Measurements from ENCODE around the gene PTPRT. TPM values are rescaled to one million over a fixed set of nuclear protein-coding genes. Genes with fewer than 3 reads are reported as not detected.

Gene PTPRT
- total and polyA plus RNA-seq, 2 experiments from 2014 or later = not detected

GRCh38 chr20:42721923-42722322, 467.8 kb downstream of the PTPRT start:
- H3K27ac Mint-ChIP-seq = no peak overlapping the region
- ATAC-seq = no peak
- H3F3A ChIP-seq (replicated peaks; ENCODE audit: low read depth) = no peaks in the 10 kb centered on the region
- H3K9me2 ChIP-seq (ENCODE audit: insufficient read depth) = no peaks in the 10 kb centered on the region
- H3K4me2 ChIP-seq = no peak overlapping the region
- H2AFZ ChIP-seq = no peak overlapping the region
- H3K27ac ChIP-seq (ENCODE audit: low read depth) = no peak overlapping the region
- TF ChIP-seq, protein P1, sequence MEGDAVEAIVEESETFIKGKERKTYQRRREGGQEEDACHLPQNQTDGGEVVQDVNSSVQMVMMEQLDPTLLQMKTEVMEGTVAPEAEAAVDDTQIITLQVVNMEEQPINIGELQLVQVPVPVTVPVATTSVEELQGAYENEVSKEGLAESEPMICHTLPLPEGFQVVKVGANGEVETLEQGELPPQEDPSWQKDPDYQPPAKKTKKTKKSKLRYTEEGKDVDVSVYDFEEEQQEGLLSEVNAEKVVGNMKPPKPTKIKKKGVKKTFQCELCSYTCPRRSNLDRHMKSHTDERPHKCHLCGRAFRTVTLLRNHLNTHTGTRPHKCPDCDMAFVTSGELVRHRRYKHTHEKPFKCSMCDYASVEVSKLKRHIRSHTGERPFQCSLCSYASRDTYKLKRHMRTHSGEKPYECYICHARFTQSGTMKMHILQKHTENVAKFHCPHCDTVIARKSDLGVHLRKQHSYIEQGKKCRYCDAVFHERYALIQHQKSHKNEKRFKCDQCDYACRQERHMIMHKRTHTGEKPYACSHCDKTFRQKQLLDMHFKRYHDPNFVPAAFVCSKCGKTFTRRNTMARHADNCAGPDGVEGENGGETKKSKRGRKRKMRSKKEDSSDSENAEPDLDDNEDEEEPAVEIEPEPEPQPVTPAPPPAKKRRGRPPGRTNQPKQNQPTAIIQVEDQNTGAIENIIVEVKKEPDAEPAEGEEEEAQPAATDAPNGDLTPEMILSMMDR (conservative IDR thresholded peaks at IDR 0.05; ENCODE audit: low read depth in 2 of 2) = no peak
- no peaks in the 10 kb centered on the region for H3K4me1 Mint-ChIP-seq
- peaks cover 11% of the 10 kb centered on the region for H3K36me3 Mint-ChIP-seq (ENCODE audit: low read depth)
- H3K36me3 ChIP-seq (ENCODE audit: insufficient read depth) = no peaks in the 10 kb centered on the region
- H3K4me1 ChIP-seq (ENCODE audit: insufficient read depth) = no peaks in the 10 kb centered on the region
- no peaks in the 10 kb centered on the region for H4K20me1 ChIP-seq (replicated peaks; ENCODE audit: insufficient read depth)
- no peak overlapping the region for H3K4me3 ChIP-seq
- H3K79me2 ChIP-seq (replicated peaks; ENCODE audit: insufficient read depth) = no peaks in the 10 kb centered on the region
- peaks cover under 1% of the 10 kb centered on the region for H3K27me3 Mint-ChIP-seq (ENCODE audit: insufficient read depth, low read depth, poor library complexity)
- no peaks in the 10 kb centered on the region for H3K27me3 ChIP-seq (ENCODE audit: insufficient read depth)
- no peak overlapping the region for H3K4me3 Mint-ChIP-seq
- DNase-seq (ENCODE audit: low spot score) = no peak
- peaks cover 20% of the 10 kb centered on the region for H3K9me3 Mint-ChIP-seq

- Mint-ChIP-seq H3K27me3 (ENCODE audit: insufficient read depth, low read depth, poor library complexity) (no peaks in the 10 kb centered on the region), H3K36me3 (ENCODE audit: low read depth) (peaks cover 27% of the 10 kb centered on the region), H3K4me3 (no peak overlapping the region), H3K4me1 (no peaks in the 10 kb centered on the region), H3K27ac (no peak overlapping the region), H3K9me3 (peaks cover 82% of the 10 kb centered on the region)
- H3K27ac ChIP-seq (ENCODE audit: low read depth) = no peak overlapping the region
- H3K27me3 ChIP-seq (ENCODE audit: insufficient read depth) = no peaks in the 10 kb centered on the region
- H3K79me2 ChIP-seq (replicated peaks; ENCODE audit: insufficient read depth) = no peaks in the 10 kb centered on the region
- no peaks in the 10 kb centered on the region; the same call in 1 of the 2 replicates for H3K36me3 ChIP-seq (ENCODE audit: insufficient read depth)
- no peak overlapping the region for H2AFZ ChIP-seq
- H3K9me2 ChIP-seq (ENCODE audit: insufficient read depth) = no peaks in the 10 kb centered on the region
- H3K4me1 ChIP-seq (ENCODE audit: insufficient read depth) = no peaks in the 10 kb centered on the region
- no peaks in the 10 kb centered on the region for H3F3A ChIP-seq (replicated peaks; ENCODE audit: low read depth)
- ATAC-seq (no peak), DNase-seq (ENCODE audit: low spot score) (no peak)
- no peak overlapping the region for H3K4me2 ChIP-seq
- H3K4me3 ChIP-seq = no peak overlapping the region
- no peaks in the 10 kb centered on the region for H4K20me1 ChIP-seq (replicated peaks; ENCODE audit: insufficient read depth)
- TF ChIP-seq STAT1 (IDR thresholded peaks at IDR 0.05; ENCODE audit: unreplicated experiment) = no peak
- no peak for TF ChIP-seq ZNF114 (CRISPR knock-in tag; IDR thresholded peaks at IDR 0.05)
- TF ChIP-seq, protein P1 (conservative IDR thresholded peaks at IDR 0.05; ENCODE audit: low read depth in 2 of 2) = no peak
- TF ChIP-seq EZH2 (IDR thresholded peaks at IDR 0.05; ENCODE audit: low read depth, unreplicated experiment) = no peak
- TF ChIP-seq, protein P2, sequence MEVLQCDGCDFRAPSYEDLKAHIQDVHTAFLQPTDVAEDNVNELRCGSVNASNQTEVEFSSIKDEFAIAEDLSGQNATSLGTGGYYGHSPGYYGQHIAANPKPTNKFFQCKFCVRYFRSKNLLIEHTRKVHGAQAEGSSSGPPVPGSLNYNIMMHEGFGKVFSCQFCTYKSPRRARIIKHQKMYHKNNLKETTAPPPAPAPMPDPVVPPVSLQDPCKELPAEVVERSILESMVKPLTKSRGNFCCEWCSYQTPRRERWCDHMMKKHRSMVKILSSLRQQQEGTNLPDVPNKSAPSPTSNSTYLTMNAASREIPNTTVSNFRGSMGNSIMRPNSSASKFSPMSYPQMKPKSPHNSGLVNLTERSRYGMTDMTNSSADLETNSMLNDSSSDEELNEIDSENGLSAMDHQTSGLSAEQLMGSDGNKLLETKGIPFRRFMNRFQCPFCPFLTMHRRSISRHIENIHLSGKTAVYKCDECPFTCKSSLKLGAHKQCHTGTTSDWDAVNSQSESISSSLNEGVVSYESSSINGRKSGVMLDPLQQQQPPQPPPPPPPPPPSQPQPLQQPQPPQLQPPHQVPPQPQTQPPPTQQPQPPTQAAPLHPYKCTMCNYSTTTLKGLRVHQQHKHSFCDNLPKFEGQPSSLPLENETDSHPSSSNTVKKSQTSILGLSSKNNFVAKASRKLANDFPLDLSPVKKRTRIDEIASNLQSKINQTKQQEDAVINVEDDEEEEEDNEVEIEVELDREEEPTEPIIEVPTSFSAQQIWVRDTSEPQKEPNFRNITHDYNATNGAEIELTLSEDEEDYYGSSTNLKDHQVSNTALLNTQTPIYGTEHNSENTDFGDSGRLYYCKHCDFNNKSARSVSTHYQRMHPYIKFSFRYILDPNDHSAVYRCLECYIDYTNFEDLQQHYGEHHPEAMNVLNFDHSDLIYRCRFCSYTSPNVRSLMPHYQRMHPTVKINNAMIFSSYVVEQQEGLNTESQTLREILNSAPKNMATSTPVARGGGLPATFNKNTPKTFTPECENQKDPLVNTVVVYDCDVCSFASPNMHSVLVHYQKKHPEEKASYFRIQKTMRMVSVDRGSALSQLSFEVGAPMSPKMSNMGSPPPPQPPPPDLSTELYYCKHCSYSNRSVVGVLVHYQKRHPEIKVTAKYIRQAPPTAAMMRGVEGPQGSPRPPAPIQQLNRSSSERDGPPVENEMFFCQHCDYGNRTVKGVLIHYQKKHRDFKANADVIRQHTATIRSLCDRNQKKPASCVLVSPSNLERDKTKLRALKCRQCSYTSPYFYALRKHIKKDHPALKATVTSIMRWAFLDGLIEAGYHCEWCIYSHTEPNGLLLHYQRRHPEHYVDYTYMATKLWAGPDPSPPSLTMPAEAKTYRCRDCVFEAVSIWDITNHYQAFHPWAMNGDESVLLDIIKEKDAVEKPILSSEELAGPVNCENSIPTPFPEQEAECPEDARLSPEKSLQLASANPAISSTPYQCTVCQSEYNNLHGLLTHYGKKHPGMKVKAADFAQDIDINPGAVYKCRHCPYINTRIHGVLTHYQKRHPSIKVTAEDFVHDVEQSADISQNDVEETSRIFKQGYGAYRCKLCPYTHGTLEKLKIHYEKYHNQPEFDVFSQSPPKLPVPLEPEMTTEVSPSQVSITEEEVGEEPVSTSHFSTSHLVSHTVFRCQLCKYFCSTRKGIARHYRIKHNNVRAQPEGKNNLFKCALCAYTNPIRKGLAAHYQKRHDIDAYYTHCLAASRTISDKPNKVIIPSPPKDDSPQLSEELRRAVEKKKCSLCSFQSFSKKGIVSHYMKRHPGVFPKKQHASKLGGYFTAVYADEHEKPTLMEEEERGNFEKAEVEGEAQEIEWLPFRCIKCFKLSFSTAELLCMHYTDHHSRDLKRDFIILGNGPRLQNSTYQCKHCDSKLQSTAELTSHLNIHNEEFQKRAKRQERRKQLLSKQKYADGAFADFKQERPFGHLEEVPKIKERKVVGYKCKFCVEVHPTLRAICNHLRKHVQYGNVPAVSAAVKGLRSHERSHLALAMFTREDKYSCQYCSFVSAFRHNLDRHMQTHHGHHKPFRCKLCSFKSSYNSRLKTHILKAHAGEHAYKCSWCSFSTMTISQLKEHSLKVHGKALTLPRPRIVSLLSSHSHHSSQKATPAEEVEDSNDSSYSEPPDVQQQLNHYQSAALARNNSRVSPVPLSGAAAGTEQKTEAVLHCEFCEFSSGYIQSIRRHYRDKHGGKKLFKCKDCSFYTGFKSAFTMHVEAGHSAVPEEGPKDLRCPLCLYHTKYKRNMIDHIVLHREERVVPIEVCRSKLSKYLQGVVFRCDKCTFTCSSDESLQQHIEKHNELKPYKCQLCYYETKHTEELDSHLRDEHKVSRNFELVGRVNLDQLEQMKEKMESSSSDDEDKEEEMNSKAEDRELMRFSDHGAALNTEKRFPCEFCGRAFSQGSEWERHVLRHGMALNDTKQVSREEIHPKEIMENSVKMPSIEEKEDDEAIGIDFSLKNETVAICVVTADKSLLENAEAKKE (CRISPR knock-in tag; IDR thresholded peaks at IDR 0.05) = no peak
These were observed 475.2 kb downstream of the PTPRT start for GRCh38 chr20:42714298-42715141.
